Liver (tissue), 3 donors: ENCODE measurements around the gene GABARAPL1.

Source experiments
- EGR1 ChIP-seq, 2 donors: IDR thresholded peaks; 2 replicates each; pipeline ENCODE4 v1.6.1; 2016 to 2018; ENCODE audit warnings: antibody characterized with exemption in 2 of 2, low read depth in 2 of 2
- FOXA1 ChIP-seq: IDR thresholded peaks from 2 replicates; pipeline ENCODE4 v1.6.1; 2016; ENCODE audit warnings: antibody characterized with exemption
- JUND ChIP-seq, 2 donors: IDR thresholded peaks; 2 replicates each; pipeline ENCODE4 v1.6.1; 2016; ENCODE audit warnings: antibody characterized with exemption in 2 of 2
- RAD21 ChIP-seq, 2 donors: IDR thresholded peaks; 2 replicates each; pipeline ENCODE4 v1.6.1; 2016; ENCODE audit warnings: antibody characterized with exemption in 2 of 2, mild to moderate bottlenecking in 2 of 2
- RXRA ChIP-seq, 2 donors: IDR thresholded peaks; 2 replicates each; pipeline ENCODE4 v1.6.1; 2017 to 2018; ENCODE audit warnings: antibody characterized with exemption in 2 of 2, mild to moderate bottlenecking in 1 of 2
- SP1 ChIP-seq: IDR thresholded peaks from 2 replicates; pipeline ENCODE4 v1.6.1; 2018; ENCODE audit warnings: antibody characterized with exemption, mild to moderate bottlenecking
- TAF1 ChIP-seq: conservative IDR thresholded peaks from 2 replicates; pipeline ENCODE4 v1.6.1; 2016; ENCODE audit warnings: antibody characterized with exemption, mild to moderate bottlenecking
- TF ChIP-seq, protein P1 (sequence below): fragments of 150-350 bp; IDR thresholded peaks from 2 replicates; pipeline ENCODE4 v1.5.1; 2017; ENCODE audit warnings: improper control_type of control experiment, low read depth, low read length; ENCODE audit not compliant: missing input control
- TF ChIP-seq, protein P2 (sequence below): IDR thresholded peaks from 2 replicates; pipeline ENCODE4 v1.6.1; 2016; ENCODE audit warnings: antibody characterized with exemption
- TF ChIP-seq, protein P3 (sequence below): IDR thresholded peaks from 2 replicates; pipeline ENCODE4 v1.6.1; 2016; ENCODE audit warnings: antibody characterized with exemption, mild to moderate bottlenecking
- TF ChIP-seq, protein P4 (sequence below): IDR thresholded peaks from 2 replicates; pipeline ENCODE4 v1.6.1; 2016; ENCODE audit warnings: antibody characterized with exemption
- TF ChIP-seq, protein P5 (sequence below): IDR thresholded peaks from 2 replicates; pipeline ENCODE4 v1.6.1; 2016; ENCODE audit warnings: antibody characterized with exemption
- donor health status: healthy.
- donor health status: healthy.

DNA sequence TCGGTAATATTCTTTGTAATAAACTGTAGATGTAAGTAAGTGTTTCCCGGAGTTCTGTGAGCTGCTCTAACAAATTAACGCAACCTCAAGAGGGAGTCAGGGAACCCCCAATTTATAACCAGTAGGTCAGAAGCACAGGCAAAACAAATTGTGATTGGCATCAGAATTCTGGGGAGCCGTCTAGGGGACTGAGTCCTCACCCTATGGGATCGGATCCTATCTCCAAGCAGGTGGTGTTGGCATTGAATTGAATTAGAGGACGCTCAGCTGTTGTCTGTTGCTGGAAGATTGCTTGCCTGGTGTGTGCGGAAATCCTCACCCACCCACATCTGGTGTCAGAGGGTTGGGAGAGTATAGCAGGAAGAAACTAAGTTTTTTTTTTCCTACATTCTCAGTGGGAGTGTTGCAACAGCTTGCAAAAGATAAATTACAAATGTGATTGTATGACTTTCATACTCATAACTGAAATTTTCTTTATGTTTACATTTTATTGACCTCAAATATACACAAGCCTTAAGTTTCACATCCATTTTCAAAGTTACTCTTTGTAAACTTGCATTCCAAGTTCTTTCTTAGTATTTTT is 28.3 kb upstream of the GABARAPL1 start:
- TF ChIP-seq, protein P1, sequence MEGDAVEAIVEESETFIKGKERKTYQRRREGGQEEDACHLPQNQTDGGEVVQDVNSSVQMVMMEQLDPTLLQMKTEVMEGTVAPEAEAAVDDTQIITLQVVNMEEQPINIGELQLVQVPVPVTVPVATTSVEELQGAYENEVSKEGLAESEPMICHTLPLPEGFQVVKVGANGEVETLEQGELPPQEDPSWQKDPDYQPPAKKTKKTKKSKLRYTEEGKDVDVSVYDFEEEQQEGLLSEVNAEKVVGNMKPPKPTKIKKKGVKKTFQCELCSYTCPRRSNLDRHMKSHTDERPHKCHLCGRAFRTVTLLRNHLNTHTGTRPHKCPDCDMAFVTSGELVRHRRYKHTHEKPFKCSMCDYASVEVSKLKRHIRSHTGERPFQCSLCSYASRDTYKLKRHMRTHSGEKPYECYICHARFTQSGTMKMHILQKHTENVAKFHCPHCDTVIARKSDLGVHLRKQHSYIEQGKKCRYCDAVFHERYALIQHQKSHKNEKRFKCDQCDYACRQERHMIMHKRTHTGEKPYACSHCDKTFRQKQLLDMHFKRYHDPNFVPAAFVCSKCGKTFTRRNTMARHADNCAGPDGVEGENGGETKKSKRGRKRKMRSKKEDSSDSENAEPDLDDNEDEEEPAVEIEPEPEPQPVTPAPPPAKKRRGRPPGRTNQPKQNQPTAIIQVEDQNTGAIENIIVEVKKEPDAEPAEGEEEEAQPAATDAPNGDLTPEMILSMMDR: no peak
- TF ChIP-seq RAD21 (IDR thresholded peaks at IDR 0.05): no peak
- TF ChIP-seq, protein P2, sequence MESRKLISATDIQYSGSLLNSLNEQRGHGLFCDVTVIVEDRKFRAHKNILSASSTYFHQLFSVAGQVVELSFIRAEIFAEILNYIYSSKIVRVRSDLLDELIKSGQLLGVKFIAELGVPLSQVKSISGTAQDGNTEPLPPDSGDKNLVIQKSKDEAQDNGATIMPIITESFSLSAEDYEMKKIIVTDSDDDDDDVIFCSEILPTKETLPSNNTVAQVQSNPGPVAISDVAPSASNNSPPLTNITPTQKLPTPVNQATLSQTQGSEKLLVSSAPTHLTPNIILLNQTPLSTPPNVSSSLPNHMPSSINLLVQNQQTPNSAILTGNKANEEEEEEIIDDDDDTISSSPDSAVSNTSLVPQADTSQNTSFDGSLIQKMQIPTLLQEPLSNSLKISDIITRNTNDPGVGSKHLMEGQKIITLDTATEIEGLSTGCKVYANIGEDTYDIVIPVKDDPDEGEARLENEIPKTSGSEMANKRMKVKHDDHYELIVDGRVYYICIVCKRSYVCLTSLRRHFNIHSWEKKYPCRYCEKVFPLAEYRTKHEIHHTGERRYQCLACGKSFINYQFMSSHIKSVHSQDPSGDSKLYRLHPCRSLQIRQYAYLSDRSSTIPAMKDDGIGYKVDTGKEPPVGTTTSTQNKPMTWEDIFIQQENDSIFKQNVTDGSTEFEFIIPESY: no peak
- no peak for TF ChIP-seq JUND (IDR thresholded peaks at IDR 0.05)
- no peak for TF ChIP-seq SP1
- TF ChIP-seq, protein P3, sequence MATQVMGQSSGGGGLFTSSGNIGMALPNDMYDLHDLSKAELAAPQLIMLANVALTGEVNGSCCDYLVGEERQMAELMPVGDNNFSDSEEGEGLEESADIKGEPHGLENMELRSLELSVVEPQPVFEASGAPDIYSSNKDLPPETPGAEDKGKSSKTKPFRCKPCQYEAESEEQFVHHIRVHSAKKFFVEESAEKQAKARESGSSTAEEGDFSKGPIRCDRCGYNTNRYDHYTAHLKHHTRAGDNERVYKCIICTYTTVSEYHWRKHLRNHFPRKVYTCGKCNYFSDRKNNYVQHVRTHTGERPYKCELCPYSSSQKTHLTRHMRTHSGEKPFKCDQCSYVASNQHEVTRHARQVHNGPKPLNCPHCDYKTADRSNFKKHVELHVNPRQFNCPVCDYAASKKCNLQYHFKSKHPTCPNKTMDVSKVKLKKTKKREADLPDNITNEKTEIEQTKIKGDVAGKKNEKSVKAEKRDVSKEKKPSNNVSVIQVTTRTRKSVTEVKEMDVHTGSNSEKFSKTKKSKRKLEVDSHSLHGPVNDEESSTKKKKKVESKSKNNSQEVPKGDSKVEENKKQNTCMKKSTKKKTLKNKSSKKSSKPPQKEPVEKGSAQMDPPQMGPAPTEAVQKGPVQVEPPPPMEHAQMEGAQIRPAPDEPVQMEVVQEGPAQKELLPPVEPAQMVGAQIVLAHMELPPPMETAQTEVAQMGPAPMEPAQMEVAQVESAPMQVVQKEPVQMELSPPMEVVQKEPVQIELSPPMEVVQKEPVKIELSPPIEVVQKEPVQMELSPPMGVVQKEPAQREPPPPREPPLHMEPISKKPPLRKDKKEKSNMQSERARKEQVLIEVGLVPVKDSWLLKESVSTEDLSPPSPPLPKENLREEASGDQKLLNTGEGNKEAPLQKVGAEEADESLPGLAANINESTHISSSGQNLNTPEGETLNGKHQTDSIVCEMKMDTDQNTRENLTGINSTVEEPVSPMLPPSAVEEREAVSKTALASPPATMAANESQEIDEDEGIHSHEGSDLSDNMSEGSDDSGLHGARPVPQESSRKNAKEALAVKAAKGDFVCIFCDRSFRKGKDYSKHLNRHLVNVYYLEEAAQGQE: no peak
- no peak for TF ChIP-seq EGR1 (IDR thresholded peaks at IDR 0.05; ENCODE audit: low read depth in 2 of 2)
- no peak for TF ChIP-seq FOXA1
- TF ChIP-seq, protein P4, sequence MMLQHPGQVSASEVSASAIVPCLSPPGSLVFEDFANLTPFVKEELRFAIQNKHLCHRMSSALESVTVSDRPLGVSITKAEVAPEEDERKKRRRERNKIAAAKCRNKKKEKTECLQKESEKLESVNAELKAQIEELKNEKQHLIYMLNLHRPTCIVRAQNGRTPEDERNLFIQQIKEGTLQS: no peak
- no peak for TF ChIP-seq RXRA (IDR thresholded peaks at IDR 0.05)
- TF ChIP-seq, protein P5, sequence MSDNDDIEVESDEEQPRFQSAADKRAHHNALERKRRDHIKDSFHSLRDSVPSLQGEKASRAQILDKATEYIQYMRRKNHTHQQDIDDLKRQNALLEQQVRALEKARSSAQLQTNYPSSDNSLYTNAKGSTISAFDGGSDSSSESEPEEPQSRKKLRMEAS: no peak
- no peak for TF ChIP-seq TAF1
